HepG2 (cell line): ENCODE data around the gene POFUT2. TPM values are rescaled to one million over a fixed set of nuclear protein-coding genes. Genes with fewer than 3 reads are reported as not detected.

ENCODE experiments used
- CHCHD3 ChIP-seq: sonication (generic); formaldehyde crosslinking; IDR thresholded peaks from 2 replicates; pipeline ENCODE4 v1.8.0; 2022; ENCODE audit warnings: mild to moderate bottlenecking, missing genetic modification reagents, moderate library complexity
- DNMT3B ChIP-seq: conservative IDR thresholded peaks from 2 replicates; pipeline ENCODE4 v1.6.1; 2016; ENCODE audit warnings: missing biosample characterization, control low read depth
- E2F1 ChIP-seq: sonication (generic); formaldehyde crosslinking; IDR thresholded peaks from 2 replicates; pipeline ENCODE4 v1.5.0; 2020; ENCODE audit warnings: missing genetic modification reagents
- HOXA7 ChIP-seq: sonication (generic); formaldehyde crosslinking; IDR thresholded peaks from 2 replicates; pipeline ENCODE4 v1.8.1; 2022; ENCODE audit warnings: mild to moderate bottlenecking, missing genetic modification reagents, moderate library complexity
- MBNL3 ChIP-seq: fragments of 250-450 bp; sonication (Bioruptor Pico); conservative IDR thresholded peaks from 2 replicates; pipeline ENCODE4 v1.8.0; 2022; ENCODE audit warnings: mild to moderate bottlenecking, inconsistent platforms
- NCOR1 ChIP-seq: fragments of 200-600 bp; sonication (generic); IDR thresholded peaks from 2 replicates; pipeline ENCODE4 v1.7.0; 2017; ENCODE audit warnings: antibody characterized with exemption, low read length, borderline replicate concordance
- RORA ChIP-seq: sonication (generic); formaldehyde crosslinking; IDR thresholded peaks from 2 replicates; pipeline ENCODE4 v1.5.0; 2020; ENCODE audit warnings: mild to moderate bottlenecking, missing genetic modification reagents, moderate library complexity
- SMAD1 ChIP-seq: sonication (generic); formaldehyde crosslinking; IDR thresholded peaks from 2 replicates; pipeline ENCODE4 v1.4.0; 2020; ENCODE audit warnings: missing genetic modification reagents, low read depth, mild to moderate bottlenecking, borderline replicate concordance
- USF2 ChIP-seq, 2 experiments: sonication (generic) in 1 of 2; formaldehyde crosslinking in 1 of 2; IDR thresholded peaks; 2 replicates each; pipeline versions ENCODE4 v1.5.1 to v1.6.1; 2011 to 2020; ENCODE audit warnings: borderline replicate concordance in 1 of 2, low read depth in 1 of 2, low read length in 1 of 2, mild to moderate bottlenecking in 1 of 2, missing genetic modification reagents in 1 of 2, moderate library complexity in 1 of 2
- ZNF230 ChIP-seq: sonication (generic); formaldehyde crosslinking; IDR thresholded peaks from 2 replicates; pipeline ENCODE4 v1.4.0; 2020; ENCODE audit warnings: mild to moderate bottlenecking, missing genetic modification reagents
- ZNF501 ChIP-seq: sonication (generic); formaldehyde crosslinking; IDR thresholded peaks from 2 replicates; pipeline ENCODE4 v1.5.1; 2020; ENCODE audit warnings: mild to moderate bottlenecking, moderate library complexity, missing genetic modification reagents
- ZNF605 ChIP-seq: sonication (generic); formaldehyde crosslinking; IDR thresholded peaks from 2 replicates; pipeline ENCODE4 v1.8.0; 2022; ENCODE audit warnings: mild to moderate bottlenecking, missing genetic modification reagents
- ZNF619 ChIP-seq: sonication (generic); formaldehyde crosslinking; IDR thresholded peaks from 2 replicates; pipeline ENCODE4 v1.4.0; 2020; ENCODE audit warnings: mild to moderate bottlenecking, missing genetic modification reagents
- ZSCAN21 ChIP-seq: sonication (generic); formaldehyde crosslinking; IDR thresholded peaks from 2 replicates; pipeline ENCODE4 v1.8.0; 2022; ENCODE audit warnings: mild to moderate bottlenecking, missing genetic modification reagents, moderate library complexity, borderline replicate concordance
- ZSCAN25 ChIP-seq: sonication (generic); formaldehyde crosslinking; IDR thresholded peaks from 2 replicates; pipeline ENCODE4 v1.8.0; 2022; ENCODE audit warnings: mild to moderate bottlenecking, missing genetic modification reagents
- polyA plus RNA-seq, 8 experiments: library from polyadenylated mRNA; depleted of rRNA in 3 of 8; stranded (reverse) in 7 of 8; unstranded in 1 of 8; fragments of >200 nt; fragmentation: Illumina TruSeq in 4 of 8; extraction: Trizol in 4 of 8; gene quantifications; 2 replicates each; pipeline versions ENCODE4 v1.2.1 to v1.2.3, GENCODE V29; 2011 to 2016; ENCODE audit warnings: low read depth in 4 of 8, missing spikeins in 1 of 8, mixed read lengths in 1 of 8; ENCODE audit not compliant: insufficient read depth in 1 of 8
- total RNA-seq, 5 experiments: library from RNA; depleted of rRNA; stranded (reverse); fragments of >200 nt; fragmentation: Illumina TruSeq; extraction: Trizol; gene quantifications; 2 replicates each; pipeline ENCODE4 v1.2.3, GENCODE V29; 2016; ENCODE audit warnings: low read depth in 1 of 5
- TF ChIP-seq, protein P1 (sequence below): sonication (generic); formaldehyde crosslinking; IDR thresholded peaks from 2 replicates; pipeline ENCODE4 v1.4.0; 2020; ENCODE audit warnings: missing genetic modification reagents
- TF ChIP-seq, protein P2 (sequence below): sonication (generic); formaldehyde crosslinking; IDR thresholded peaks from 2 replicates; pipeline ENCODE4 v1.8.1; 2023; ENCODE audit warnings: missing genetic modification reagents, mild to moderate bottlenecking, borderline replicate concordance
- TF ChIP-seq, protein P3 (sequence below), 2 experiments: sonication (generic) in 1 of 2; formaldehyde crosslinking in 1 of 2; IDR thresholded peaks; 2 replicates each; pipeline versions ENCODE4 v1.6.1 to v1.9.0; 2014 to 2022; ENCODE audit warnings: antibody characterized with exemption in 1 of 2, borderline replicate concordance in 1 of 2, inconsistent platforms in 1 of 2, low read depth in 1 of 2, missing genetic modification reagents in 1 of 2

POFUT2 gene
- total and polyA plus RNA-seq, 2 of the 13 experiments (the other 11 are each of a cell fraction or from before 2014, with no cell fraction given), result 22.8 to 24.0 TPM

- TF ChIP-seq, protein P1, sequence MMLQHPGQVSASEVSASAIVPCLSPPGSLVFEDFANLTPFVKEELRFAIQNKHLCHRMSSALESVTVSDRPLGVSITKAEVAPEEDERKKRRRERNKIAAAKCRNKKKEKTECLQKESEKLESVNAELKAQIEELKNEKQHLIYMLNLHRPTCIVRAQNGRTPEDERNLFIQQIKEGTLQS (CRISPR knock-in tag), result no peak
- TF ChIP-seq ZNF619, result no peak
- peak; percentile 85 for TF ChIP-seq ZNF501 (CRISPR knock-in tag)
- peak; percentile 66; the same call in 1 of the 2 replicates for TF ChIP-seq DNMT3B
- TF ChIP-seq, protein P2, sequence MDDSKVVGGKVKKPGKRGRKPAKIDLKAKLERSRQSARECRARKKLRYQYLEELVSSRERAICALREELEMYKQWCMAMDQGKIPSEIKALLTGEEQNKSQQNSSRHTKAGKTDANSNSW (CRISPR knock-in tag), result no peak
- no peak for TF ChIP-seq ZNF605 (CRISPR knock-in tag)
- TF ChIP-seq, protein P3, sequence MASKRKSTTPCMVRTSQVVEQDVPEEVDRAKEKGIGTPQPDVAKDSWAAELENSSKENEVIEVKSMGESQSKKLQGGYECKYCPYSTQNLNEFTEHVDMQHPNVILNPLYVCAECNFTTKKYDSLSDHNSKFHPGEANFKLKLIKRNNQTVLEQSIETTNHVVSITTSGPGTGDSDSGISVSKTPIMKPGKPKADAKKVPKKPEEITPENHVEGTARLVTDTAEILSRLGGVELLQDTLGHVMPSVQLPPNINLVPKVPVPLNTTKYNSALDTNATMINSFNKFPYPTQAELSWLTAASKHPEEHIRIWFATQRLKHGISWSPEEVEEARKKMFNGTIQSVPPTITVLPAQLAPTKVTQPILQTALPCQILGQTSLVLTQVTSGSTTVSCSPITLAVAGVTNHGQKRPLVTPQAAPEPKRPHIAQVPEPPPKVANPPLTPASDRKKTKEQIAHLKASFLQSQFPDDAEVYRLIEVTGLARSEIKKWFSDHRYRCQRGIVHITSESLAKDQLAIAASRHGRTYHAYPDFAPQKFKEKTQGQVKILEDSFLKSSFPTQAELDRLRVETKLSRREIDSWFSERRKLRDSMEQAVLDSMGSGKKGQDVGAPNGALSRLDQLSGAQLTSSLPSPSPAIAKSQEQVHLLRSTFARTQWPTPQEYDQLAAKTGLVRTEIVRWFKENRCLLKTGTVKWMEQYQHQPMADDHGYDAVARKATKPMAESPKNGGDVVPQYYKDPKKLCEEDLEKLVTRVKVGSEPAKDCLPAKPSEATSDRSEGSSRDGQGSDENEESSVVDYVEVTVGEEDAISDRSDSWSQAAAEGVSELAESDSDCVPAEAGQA (IDR thresholded peaks at IDR 0.05; ENCODE audit: low read depth), result no peak; the same call in 1 of the 2 replicates
- TF ChIP-seq, protein P3 (CRISPR knock-in tag; IDR thresholded peaks at IDR 0.05; ENCODE audit: borderline replicate concordance), result no peak
- TF ChIP-seq NCOR1, result no peak
- TF ChIP-seq RORA, result no peak
- 0 out of 2 replicates have a peak, but pooled peaks have one; percentile 71 for TF ChIP-seq ZNF230 (CRISPR knock-in tag)
- TF ChIP-seq SMAD1 (CRISPR knock-in tag), result no peak; the same call in 1 of the 2 replicates
- TF ChIP-seq CHCHD3 (CRISPR knock-in tag), result no peak
- TF ChIP-seq ZSCAN25, result peak; percentile 75; the same call in 1 of the 2 replicates
- no peak; the same call in 1 of the 2 replicates for TF ChIP-seq ZSCAN21 (CRISPR knock-in tag)
- no peak for TF ChIP-seq E2F1
- no peak for TF ChIP-seq MBNL3 (CRISPR knock-in tag)
- TF ChIP-seq HOXA7 (CRISPR knock-in tag), result no peak
- no peak for TF ChIP-seq USF2 (IDR thresholded peaks at IDR 0.05; ENCODE audit: low read depth, low read length)
- no peak for TF ChIP-seq USF2 (CRISPR knock-in tag; IDR thresholded peaks at IDR 0.05; ENCODE audit: borderline replicate concordance)
These were observed 4.9 kb upstream of the POFUT2 start (continued) for GRCh38 chr21:45292399-45293219.
